ENCODE results near the gene TM4SF1.
"Not testable (repeated sequence)": the region's sequence is repeated elsewhere in the genome, so short reads cannot be mapped to it uniquely, and the experiment has no call there.

Gene TM4SF1

DNA sequence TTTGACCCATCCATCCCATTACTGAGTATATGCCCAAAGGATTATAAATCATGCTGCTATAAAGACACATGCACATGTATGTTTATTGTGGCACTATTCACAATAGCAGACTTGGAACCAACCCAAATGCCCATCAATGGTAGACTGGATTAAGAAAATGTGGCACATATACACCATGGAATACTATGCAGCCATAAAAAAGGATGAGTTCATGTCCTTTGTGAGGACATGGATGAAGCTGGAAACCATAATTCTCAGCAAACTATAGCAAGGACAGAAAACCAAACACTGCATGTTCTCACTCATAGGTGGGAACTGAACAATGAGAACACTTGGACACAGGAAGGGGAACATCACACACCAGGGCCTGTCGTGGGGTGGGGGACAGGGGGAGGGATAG, 40.0 kb downstream of the TM4SF1 start:
- not testable (repeated sequence) for DNase-seq

DNA sequence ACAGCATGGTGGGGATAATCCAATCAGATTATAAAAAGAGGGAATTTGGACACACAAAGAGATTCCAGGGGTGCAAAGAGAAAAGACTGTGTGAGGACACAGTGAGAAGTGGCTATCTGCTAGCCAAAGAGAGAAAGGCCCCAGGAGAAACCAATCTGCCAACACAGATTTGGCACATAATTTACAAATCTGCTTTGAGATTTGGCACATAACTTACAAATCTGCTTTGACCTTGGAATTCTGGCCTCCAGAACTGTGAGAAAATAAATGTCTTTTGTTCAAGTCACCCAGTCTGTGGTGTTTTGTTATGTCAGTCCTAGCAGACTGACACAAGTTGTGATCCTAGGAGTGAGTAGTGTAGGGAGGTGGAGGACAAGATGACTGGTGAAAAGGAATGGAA, 40.5 kb downstream of the TM4SF1 start:
- no peak for DNase-seq

DNA sequence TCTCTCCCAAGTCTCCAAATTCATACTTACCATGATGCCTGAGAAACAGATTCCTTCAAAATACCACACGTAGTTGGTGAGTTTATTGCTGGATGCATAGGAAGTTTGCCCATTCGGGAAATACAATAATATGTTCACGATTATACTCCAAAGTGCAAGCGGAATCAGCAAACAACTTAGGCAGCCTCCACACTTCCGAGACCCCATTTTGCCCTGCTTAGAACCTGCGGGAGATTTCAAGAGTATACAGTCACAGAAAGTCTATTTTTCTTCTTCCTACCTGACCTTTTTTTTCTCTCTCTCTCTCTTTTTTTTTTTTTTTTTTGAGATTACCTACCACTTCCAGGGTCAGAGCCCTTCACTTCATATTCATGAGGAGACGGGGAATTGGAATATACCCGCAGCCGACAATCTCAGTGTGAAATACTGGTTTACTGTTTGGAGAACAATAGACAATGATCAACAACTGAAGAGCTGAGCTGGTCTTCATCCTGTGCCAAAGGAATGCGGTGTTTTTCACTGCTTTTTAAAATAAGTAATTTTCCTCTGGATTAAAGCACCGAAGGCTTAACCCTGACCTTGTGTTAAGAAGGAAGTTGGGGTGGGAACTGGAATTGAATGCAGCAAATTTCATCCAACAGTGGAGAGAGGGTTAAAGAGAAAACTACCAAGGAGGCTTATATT, 44.1 kb downstream of the TM4SF1 start, which contains the start of gene TM4SF18:
TSS of gene TM4SF18 (minus strand) at position 461 of the 684 bp plus-strand sequence. CDS start at position 207, 254 bp downstream.
- DNase-seq: no peak

DNA sequence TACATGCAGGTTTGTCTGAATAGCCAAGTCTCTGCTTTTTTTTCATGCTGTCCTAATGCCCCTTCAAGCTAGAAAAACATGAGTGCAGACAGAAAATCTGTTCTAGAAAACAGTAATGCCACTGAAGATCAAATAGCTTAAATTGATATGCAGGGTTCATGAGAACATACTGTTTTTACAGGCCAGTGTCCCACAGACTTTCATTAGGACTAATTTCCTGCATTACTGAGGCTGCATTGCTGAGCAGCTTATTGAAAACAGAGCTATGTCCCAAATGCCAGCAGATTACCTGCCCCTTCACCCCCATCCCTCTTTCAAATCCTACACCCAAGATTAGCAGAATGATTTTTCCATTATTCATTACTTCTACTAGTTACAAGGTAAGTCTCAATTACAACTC, 44.7 kb downstream of the TM4SF1 start:
- DNase-seq: no peak

DNA sequence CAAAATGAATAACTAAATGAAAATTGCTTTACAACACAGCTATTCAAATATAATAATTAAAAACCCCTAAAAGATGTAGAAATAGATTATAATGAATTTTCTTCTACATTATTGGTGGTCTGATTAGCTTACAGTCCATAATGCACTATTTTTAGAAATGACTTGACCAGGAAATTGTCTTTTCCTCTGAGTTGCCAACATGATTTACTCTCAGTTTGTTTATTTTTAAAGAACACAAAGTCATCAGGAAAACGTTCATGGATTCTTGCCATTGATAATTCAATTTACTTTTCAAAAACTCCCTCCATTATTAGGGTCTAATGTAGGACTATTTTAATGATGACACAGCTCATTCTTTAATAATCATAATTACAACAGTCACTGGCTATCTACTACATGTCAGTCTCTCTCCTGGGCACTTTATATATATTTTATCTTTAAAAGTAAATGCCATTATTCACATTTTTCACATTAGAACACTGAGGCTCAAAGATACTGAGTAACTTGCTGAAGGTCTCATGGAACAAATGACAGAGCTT, 45.2 kb downstream of the TM4SF1 start:
- no peak for DNase-seq

DNA sequence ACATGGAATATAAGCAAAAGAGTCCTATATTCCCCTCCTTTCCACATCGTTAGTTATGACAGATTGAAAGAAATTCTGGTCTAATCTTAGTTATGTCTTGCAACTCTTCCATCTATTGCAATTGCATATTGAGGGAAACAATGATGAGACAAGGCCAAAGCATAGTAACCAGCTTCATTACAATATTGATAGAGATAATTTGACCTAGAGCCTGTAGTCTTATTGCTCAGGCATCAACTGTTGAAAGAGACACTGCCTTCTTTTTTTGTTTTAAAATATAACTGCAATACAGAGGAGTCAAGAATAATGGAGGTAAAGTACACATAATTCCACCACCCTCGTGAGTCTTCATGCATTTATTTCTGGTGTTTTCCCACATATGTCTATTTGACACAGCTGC, 46.1 kb downstream of the TM4SF1 start:
- DNase-seq: no peak

DNA sequence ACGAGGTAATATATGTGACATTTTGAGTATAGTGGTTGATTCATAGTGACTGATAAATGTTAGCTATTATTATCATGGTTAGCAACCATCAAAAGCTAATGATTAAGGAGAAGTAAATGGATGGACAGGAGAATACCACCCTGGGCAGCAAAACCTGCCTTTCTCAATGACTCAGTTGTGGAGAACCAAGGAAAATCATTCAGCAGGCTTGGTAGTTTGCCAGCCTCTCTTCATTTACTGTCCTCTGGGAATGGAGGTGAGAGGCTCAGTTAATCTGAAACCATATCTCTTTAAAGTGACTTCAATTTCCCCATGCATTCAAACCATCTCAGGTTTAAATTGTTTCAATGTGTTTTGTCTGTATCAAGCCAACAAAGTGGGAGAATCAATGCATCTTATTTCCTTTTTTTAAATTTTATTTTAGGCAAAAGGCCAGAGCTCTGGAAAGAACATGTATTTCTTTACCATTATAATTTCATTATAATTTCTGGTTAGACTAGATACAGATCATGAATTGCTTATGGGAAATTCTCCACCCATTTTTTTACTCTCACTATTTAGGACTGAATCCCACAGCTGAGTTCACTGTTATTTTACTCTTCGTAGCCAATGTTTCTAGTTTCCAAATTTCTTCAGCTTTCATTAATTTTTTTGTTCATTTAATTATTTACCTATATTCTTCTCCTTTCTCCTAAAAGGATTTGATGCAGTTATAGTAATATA, 46.7 kb downstream of the TM4SF1 start:
- no peak for DNase-seq

DNA sequence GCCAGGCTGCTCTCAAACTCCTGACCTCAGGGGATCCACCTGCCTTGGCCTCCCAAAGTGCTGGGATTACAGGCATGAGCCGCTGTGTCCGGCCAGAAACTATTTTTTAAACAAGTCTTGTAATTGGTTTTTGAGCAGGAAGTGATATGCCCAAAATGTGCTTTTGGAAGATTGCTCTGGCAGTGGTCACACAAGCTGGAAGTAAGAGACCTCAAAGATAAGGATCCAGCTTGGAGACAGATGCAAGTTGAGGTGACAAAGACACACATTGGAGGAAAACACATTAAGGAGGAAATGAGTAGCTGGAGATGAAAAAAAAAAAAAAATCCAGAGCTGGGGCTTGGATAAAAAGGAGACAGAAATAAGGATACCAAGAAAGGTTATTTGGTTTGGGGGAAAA, 50.3 kb downstream of the TM4SF1 start:
- DNase-seq: no peak

DNA sequence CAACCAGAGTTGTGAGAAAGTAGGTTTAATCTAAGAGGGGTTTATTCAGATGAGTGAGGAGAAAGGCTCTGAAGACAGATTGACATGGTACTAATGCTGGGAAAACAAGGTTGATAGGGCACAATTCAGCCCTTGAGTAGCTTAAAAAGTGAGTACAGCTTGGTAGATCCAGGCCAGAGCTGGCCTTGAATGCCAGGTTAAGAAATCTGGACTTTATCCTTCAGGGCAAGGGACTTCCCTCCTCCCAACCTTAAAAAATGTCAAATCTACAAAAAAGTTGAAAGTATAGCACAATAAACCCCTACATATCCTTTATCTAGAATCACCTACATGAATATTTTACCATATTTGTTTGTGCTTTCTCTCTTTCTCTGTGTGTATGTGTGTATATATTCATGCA, 51.9 kb downstream of the TM4SF1 start:
- DNase-seq: no peak

DNA sequence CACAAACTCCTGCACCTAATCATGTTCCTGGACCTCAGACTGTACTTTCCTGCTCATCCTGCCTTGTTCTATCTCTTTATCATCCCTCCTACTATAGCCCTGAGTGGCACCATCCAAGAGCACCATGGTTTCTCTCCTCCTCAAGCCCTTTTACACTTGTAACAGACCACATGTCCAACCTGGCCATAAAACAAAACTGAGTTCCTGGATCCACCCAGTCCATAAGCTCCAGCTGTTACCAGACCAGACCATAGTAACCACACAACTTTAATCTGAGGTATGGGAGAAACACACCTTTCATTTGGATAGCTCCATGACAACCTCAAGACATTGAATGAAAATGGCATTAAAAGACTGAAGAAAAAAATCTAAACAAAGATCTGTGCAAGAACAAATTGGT, 53.1 kb downstream of the TM4SF1 start:
- DNase-seq: no peak

DNA sequence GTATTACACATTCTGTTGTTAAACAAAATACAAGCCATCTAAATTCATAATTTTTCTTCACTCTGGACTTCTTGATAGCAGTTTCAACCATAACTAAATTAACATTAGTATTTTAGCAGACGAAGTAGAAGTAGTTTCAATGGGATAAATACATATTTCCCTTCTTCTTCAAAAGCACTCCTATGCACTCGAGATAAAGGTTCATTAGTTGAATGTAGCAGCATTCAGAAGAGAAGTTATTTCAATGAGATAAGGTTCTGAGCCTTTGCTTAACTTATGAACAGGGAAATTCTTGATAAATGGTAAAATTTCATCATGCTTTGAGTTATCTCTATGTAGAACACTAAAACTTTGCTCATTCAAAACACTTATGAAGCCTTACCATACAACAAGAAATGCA, 55.8 kb downstream of the TM4SF1 start:
- DNase-seq: no peak

DNA sequence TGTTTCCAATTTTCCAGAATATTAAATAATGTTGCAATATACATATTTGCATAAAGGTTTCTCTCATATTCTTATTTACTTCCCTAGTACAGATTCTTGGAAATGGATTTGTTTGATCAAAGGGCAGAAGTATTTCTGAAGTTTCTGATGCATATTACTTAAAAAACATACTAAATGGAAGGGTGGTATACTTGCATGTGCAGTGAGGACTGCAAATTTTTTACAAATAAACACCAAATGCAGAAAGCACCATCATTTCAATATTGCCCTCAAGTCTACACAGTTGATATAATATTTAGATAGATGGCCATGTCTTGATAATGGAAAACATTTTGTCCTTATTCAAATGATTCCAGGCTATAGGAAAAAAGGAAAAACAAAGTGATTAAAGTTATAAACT, 56.3 kb downstream of the TM4SF1 start:
- no peak for DNase-seq

DNA sequence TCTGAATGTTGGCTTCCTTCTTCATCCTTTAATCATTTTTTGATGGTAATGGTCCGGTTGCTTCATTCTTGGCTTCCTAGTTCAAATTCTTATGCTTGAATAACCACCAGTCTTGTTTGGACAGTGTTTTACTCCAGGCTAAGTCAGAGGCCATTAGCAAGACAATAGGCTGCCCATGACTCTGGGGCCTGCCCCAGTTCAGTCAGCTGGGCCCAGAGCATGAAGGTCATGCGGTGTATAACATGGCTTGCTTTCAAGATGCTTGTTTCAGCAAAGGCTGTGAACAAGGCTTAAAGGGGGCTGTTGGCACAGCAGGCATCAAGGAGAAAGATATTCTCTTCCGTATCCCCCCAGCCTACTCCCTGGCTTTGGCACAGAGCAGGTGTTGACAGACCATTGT, 57.7 kb downstream of the TM4SF1 start:
- no peak for DNase-seq

All from NCI-H2171 (cell line).